Neural cell (in vitro differentiated cells): ENCODE measurements around the gene ADARB2. TPM values are rescaled to one million over a fixed set of nuclear protein-coding genes. Genes with fewer than 3 reads are reported as not detected.

Experiments used
- H2AFZ ChIP-seq: fragments of 200-600, 300-800 bp; sonication (generic), shearing (Covaris generic); 2 replicates; pipeline ENCODE4 v1.6.0; 2014; ENCODE audit warnings: low read depth, mild to moderate bottlenecking, antibody characterized with exemption, low read length, moderate library complexity
- H3F3A ChIP-seq: fragments of 200-600 bp; shearing (Covaris generic); 2 replicates; pipeline ENCODE4 v1.6.1; 2016; ENCODE audit warnings: mild to moderate bottlenecking, moderate library complexity, mixed read lengths, antibody characterized with exemption, low read length; ENCODE audit not compliant: insufficient read depth, poor library complexity, severe bottlenecking
- H3K27ac ChIP-seq: fragments of 200-600, 300-800 bp; sonication (generic), shearing (Covaris generic); 2 replicates; pipeline ENCODE4 v1.5.1; 2014; ENCODE audit warnings: mild to moderate bottlenecking, low read length, moderate library complexity
- H3K27me3 ChIP-seq: fragments of 300-800, 200-600 bp; sonication (generic), shearing (Covaris generic); 2 replicates; pipeline ENCODE4 v1.6.0; 2014; ENCODE audit warnings: mild to moderate bottlenecking, low read depth, low read length, moderate library complexity; ENCODE audit not compliant: insufficient read depth
- H3K36me3 ChIP-seq: fragments of 300-800, 200-600 bp; sonication (generic), shearing (Covaris generic); 2 replicates; pipeline ENCODE4 v1.5.1; 2014; ENCODE audit warnings: mild to moderate bottlenecking, antibody characterized with exemption, low read length, moderate library complexity; ENCODE audit not compliant: insufficient read depth
- H3K4me2 ChIP-seq: fragments of 300-800, 200-600 bp; sonication (generic), shearing (Covaris generic); 2 replicates; pipeline ENCODE4 v1.6.0; 2014; ENCODE audit warnings: mild to moderate bottlenecking, low read length
- H3K4me3 ChIP-seq: fragments of 300-800, 200-600 bp; sonication (generic), shearing (Covaris generic); 2 replicates; pipeline ENCODE4 v1.5.1; 2014; ENCODE audit warnings: mild to moderate bottlenecking, low read length, moderate library complexity
- H3K79me2 ChIP-seq: fragments of 200-600 bp; shearing (Covaris generic); replicated peaks from 2 replicates; pipeline ENCODE4 v1.6.0; 2014; ENCODE audit warnings: mild to moderate bottlenecking, low read length, moderate library complexity; ENCODE audit not compliant: insufficient read depth
- H3K9ac ChIP-seq: fragments of 300-800, 200-600 bp; sonication (generic), shearing (Covaris generic); 2 replicates; pipeline ENCODE4 v1.6.1; 2016; ENCODE audit warnings: mild to moderate bottlenecking, low read length, mixed read lengths
- H3K9me2 ChIP-seq: fragments of 200-600 bp; shearing (Covaris generic); 2 replicates; pipeline ENCODE4 v1.6.1; 2016; ENCODE audit warnings: mild to moderate bottlenecking, low read length, mixed read lengths; ENCODE audit not compliant: insufficient read depth
- H3K9me3 ChIP-seq: fragments of 200-600, 300-800 bp; sonication (generic), shearing (Covaris generic); 2 replicates; pipeline ENCODE4 v1.6.1; 2016; ENCODE audit warnings: mild to moderate bottlenecking, mixed run types, low read length, moderate library complexity, mixed read lengths
- H4K20me1 ChIP-seq: fragments of 200-600 bp; shearing (Covaris generic); 2 replicates; pipeline ENCODE4 v1.6.1; 2016; ENCODE audit warnings: mild to moderate bottlenecking, mixed run types; ENCODE audit not compliant: insufficient read depth
- CTCF ChIP-seq: fragments of 450-650 bp; IDR thresholded peaks from 2 replicates; pipeline ENCODE4 v1.5.1; 2014; ENCODE audit warnings: antibody characterized with exemption, mild to moderate bottlenecking, moderate library complexity; ENCODE audit not compliant: poor library complexity, severe bottlenecking
- EP300 ChIP-seq: fragments of 450-650 bp; conservative IDR thresholded peaks from 2 replicates; pipeline ENCODE4 v1.6.1; 2014; ENCODE audit warnings: antibody characterized with exemption, mild to moderate bottlenecking, moderate library complexity; ENCODE audit not compliant: poor library complexity, severe bottlenecking
- EZH2 ChIP-seq: fragments of 200-600, 300-800 bp; shearing (Covaris generic), sonication (generic); IDR thresholded peaks from 2 replicates; pipeline ENCODE4 v1.6.1; 2014; ENCODE audit warnings: antibody characterized with exemption, low read length, borderline replicate concordance, mild to moderate bottlenecking; ENCODE audit not compliant: insufficient read depth, poor library complexity, severe bottlenecking
- MXI1 ChIP-seq: fragments of 450-650 bp; conservative IDR thresholded peaks from 2 replicates; pipeline ENCODE4 v1.6.1; 2014; ENCODE audit warnings: antibody characterized with exemption, mild to moderate bottlenecking; ENCODE audit not compliant: poor library complexity, severe bottlenecking
- POLR2AphosphoS5 ChIP-seq: IDR thresholded peaks from 2 replicates; pipeline ENCODE4 v1.6.1; 2012
- RAD21 ChIP-seq: fragments of 450-650 bp; conservative IDR thresholded peaks from 2 replicates; pipeline ENCODE4 v1.6.1; 2014; ENCODE audit warnings: antibody characterized with exemption, mild to moderate bottlenecking, moderate library complexity
- REST ChIP-seq: IDR thresholded peaks from 2 replicates; pipeline ENCODE4 v1.6.1; 2012; ENCODE audit warnings: borderline replicate concordance
- SMC3 ChIP-seq: fragments of 450-650 bp; conservative IDR thresholded peaks from 2 replicates; pipeline ENCODE4 v1.6.1; 2014; ENCODE audit warnings: antibody characterized with exemption, mild to moderate bottlenecking, moderate library complexity; ENCODE audit not compliant: poor library complexity
- TAF1 ChIP-seq: IDR thresholded peaks from 2 replicates; pipeline ENCODE4 v1.6.1; 2012; ENCODE audit warnings: low read depth
- polyA plus RNA-seq: library from polyadenylated mRNA; depleted of rRNA; stranded (reverse); fragments of >200 nt; gene quantifications from 2 replicates; pipeline ENCODE4 v1.2.3, GENCODE V29; 2014

The ADARB2 gene
- polyA plus RNA-seq, 1 donor from 2014 or later = 3.6 TPM

GRCh38 chr10:1608851-1609647 is 128.3 kb downstream of the ADARB2 start:
- no peak for TF ChIP-seq REST
- TF ChIP-seq POLR2AphosphoS5 = no peak
- TF ChIP-seq TAF1 = no peak
- TF ChIP-seq EZH2 = no peak
- no peak for TF ChIP-seq RAD21
- TF ChIP-seq CTCF = no peak
- TF ChIP-seq EP300 = no peak
- no peak for TF ChIP-seq SMC3
- no peak for TF ChIP-seq MXI1
- H3K27ac ChIP-seq = no peak overlapping the region
- no peaks in the 10 kb centered on the region for H3K27me3 ChIP-seq
- no peaks in the 10 kb centered on the region for H3K9me3 ChIP-seq
- peak overlapping the region; percentile 5 for H3K9ac ChIP-seq
- no peak overlapping the region for H2AFZ ChIP-seq
- no peaks in the 10 kb centered on the region for H3K79me2 ChIP-seq
- H3K4me3 ChIP-seq = peak overlapping the region; percentile 45
- no peaks in the 10 kb centered on the region for H3F3A ChIP-seq
- H3K4me2 ChIP-seq = no peak overlapping the region
- no peaks in the 10 kb centered on the region for H3K9me2 ChIP-seq
- H3K36me3 ChIP-seq = no peaks in the 10 kb centered on the region
- no peaks in the 10 kb centered on the region for H4K20me1 ChIP-seq

GRCh38 chr10:1608408-1608807 is 128.9 kb downstream of the ADARB2 start:
- TF ChIP-seq MXI1 (no peak), EZH2 (no peak), TAF1 (no peak), RAD21 (no peak), SMC3 (no peak), CTCF (no peak), EP300 (no peak)
- no peaks in the 10 kb centered on the region for H3K36me3 ChIP-seq
- H3K79me2 ChIP-seq = no peaks in the 10 kb centered on the region
- H3K27me3 ChIP-seq = no peaks in the 10 kb centered on the region
- no peaks in the 10 kb centered on the region for H3F3A ChIP-seq
- H3K27ac ChIP-seq = no peak overlapping the region
- no peaks in the 10 kb centered on the region for H3K9me2 ChIP-seq
- no peak overlapping the region for H3K9ac ChIP-seq
- peak overlapping the region; percentile 45 for H3K4me3 ChIP-seq
- H3K4me2 ChIP-seq = no peak overlapping the region
- no peak overlapping the region for H2AFZ ChIP-seq
- no peaks in the 10 kb centered on the region for H3K9me3 ChIP-seq
- no peaks in the 10 kb centered on the region for H4K20me1 ChIP-seq
